ENCODE data around the gene ADARB2.

DNA sequence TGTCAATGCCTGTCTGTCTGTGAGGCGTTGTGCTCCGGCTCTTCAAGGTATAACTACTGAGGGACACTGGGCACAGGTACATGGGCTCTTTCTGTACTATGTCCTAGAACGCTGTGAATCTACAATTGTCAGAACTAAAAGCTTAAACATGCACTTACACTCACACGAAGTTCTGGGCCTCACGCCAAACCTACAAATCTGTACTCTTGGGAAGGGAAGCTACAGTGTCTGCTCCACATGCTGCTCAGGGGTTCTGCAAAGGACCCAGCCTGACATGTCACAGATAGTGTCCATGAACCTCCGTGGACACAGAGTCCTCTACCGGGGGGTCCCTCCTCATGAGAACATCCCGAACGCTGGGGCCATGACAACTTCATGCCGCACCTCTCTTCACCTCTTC, 412.4 kb downstream of the ADARB2 start:
- TF ChIP-seq POLR2A (IDR thresholded peaks at IDR 0.05; ENCODE audit: low read depth, low read length) (no peak), POLR2AphosphoS5 (IDR thresholded peaks at IDR 0.05; ENCODE audit: low read depth, low read length) (no peak)
